Smooth muscle cell (in vitro differentiated cells): ENCODE data around the gene BCKDK. TPM values are rescaled to one million over a fixed set of nuclear protein-coding genes. Genes with fewer than 3 reads are reported as not detected.
A peak's percentile ranks its signal among the peaks of the same experiment; 100 is the strongest.

Experiments
- DNase-seq: peaks from one replicate; lab custom pipeline; 2025; ENCODE audit not compliant: unreplicated experiment; lab: John Stamatoyannopoulos, UW
- H2AFZ ChIP-seq: fragments of 200-600 bp; sonication (generic); 2 replicates; pipeline ENCODE4 v1.6.0; 2016; ENCODE audit warnings: antibody characterized with exemption, low read depth, mild to moderate bottlenecking
- H3F3A ChIP-seq: fragments of 200-600 bp; sonication (generic); 2 replicates; pipeline ENCODE4 v1.6.0; 2017; ENCODE audit warnings: antibody characterized with exemption, low read depth
- H3K27ac ChIP-seq: fragments of 200-600 bp; sonication (generic); 2 replicates; pipeline ENCODE4 v1.5.1; 2016; ENCODE audit warnings: low read depth, mild to moderate bottlenecking
- H3K27me3 ChIP-seq: fragments of 200-600 bp; sonication (generic); 2 replicates; pipeline ENCODE4 v1.6.1; 2016; ENCODE audit warnings: low read depth, mild to moderate bottlenecking
- H3K36me3 ChIP-seq: fragments of 200-600 bp; sonication (generic); 2 replicates; pipeline ENCODE4 v1.5.1; 2016; ENCODE audit warnings: low read depth
- H3K4me1 ChIP-seq: fragments of 200-600 bp; sonication (generic); 2 replicates; pipeline ENCODE4 v1.5.1; 2016; ENCODE audit warnings: low read depth
- H3K4me2 ChIP-seq: fragments of 200-600 bp; sonication (generic); 2 replicates; pipeline ENCODE4 v1.6.0; 2016; ENCODE audit warnings: mild to moderate bottlenecking
- H3K4me3 ChIP-seq: fragments of 200-600 bp; sonication (generic); 2 replicates; pipeline ENCODE4 v1.5.1; 2016; ENCODE audit warnings: mild to moderate bottlenecking
- H3K79me2 ChIP-seq: fragments of 200-600 bp; sonication (generic); 2 replicates; pipeline ENCODE4 v1.6.0; 2016; ENCODE audit warnings: low read depth, mild to moderate bottlenecking
- H3K9ac ChIP-seq: fragments of 200-600 bp; sonication (generic); 2 replicates; pipeline ENCODE4 v1.6.0; 2016; ENCODE audit warnings: low read depth
- H3K9me3 ChIP-seq: fragments of 200-600 bp; sonication (generic); replicated peaks from 2 replicates; pipeline ENCODE4 v1.5.1; 2016; ENCODE audit warnings: low read depth
- H4K20me1 ChIP-seq: fragments of 200-600 bp; sonication (generic); 2 replicates; pipeline ENCODE4 v1.6.0; 2016; ENCODE audit warnings: low read depth
- WGBS: methylation state at CpG from one replicate; pipeline ENCODE4 v1.1.7; 2016; ENCODE audit warnings: low lambda C conversion rate; 5-methylcytosine and 5-hydroxymethylcytosine counted together
- polyA plus RNA-seq: library from polyadenylated mRNA; unstranded; fragments of >200 nt; fragmentation: Nextera tagmentation; extraction: Ambion mirVana; gene quantifications from 2 replicates; pipeline ENCODE4 v1.2.1, GENCODE V29; 2016
- total RNA-seq: library from RNA; depleted of rRNA; stranded (reverse); fragments of >200 nt; gene quantifications from 2 replicates; pipeline ENCODE4 v1.2.3, GENCODE V29; 2014
- TF ChIP-seq, protein P1 (sequence below): fragments of 200-600 bp; sonication (generic); IDR thresholded peaks from 2 replicates; pipeline ENCODE4 v1.5.1; 2017; ENCODE audit warnings: borderline replicate concordance, mild to moderate bottlenecking, antibody characterized with exemption; ENCODE audit not compliant: insufficient read depth, poor library complexity, severe bottlenecking

BCKDK gene
- total RNA-seq (32.1 and 40.5 TPM in 2 replicates), polyA plus RNA-seq (82.6 and 87.9 TPM in 2 replicates)

DNA sequence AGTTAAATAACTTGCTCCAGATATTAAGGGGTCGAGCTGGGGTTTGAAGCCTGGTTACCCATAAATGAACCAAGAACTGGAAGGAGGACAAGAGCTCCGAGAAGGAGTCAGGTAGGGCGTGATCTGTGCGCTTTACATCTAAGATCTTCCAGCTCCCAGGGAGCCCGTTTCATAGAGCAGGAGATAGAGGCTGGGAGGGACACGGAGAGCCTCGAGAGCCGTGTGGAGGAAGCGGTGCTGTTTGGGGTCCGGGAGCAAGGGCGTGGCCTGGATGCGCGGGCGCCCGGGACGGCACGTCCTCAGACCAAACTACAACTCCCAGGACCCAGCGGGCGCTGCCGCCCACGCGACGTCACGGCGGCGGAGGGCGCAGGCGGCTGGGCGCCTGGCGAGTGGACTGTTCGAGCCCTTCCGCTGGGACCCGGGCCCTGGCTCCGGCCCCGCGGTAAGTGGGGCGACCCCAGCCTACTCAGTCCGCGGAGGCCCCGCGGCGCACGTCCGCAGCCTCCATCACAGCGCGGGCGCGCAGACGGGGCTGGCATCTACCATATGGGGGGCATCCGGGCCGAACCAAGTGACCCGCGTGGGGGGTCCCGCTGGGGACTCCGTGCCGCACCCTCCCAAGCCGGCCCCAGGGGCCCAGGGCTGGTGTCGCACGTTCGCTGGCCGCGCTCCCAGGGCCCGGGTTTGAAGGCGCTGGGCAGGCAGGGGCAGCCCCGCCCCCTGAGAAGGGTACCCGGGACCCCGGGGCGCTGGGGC is at the start of gene BCKDK:
Gene BCKDK (plus strand): TSS at position 352 of the 759 bp plus-strand sequence. CDS start 838 bp downstream, outside the sequence.
- TF ChIP-seq, protein P1, sequence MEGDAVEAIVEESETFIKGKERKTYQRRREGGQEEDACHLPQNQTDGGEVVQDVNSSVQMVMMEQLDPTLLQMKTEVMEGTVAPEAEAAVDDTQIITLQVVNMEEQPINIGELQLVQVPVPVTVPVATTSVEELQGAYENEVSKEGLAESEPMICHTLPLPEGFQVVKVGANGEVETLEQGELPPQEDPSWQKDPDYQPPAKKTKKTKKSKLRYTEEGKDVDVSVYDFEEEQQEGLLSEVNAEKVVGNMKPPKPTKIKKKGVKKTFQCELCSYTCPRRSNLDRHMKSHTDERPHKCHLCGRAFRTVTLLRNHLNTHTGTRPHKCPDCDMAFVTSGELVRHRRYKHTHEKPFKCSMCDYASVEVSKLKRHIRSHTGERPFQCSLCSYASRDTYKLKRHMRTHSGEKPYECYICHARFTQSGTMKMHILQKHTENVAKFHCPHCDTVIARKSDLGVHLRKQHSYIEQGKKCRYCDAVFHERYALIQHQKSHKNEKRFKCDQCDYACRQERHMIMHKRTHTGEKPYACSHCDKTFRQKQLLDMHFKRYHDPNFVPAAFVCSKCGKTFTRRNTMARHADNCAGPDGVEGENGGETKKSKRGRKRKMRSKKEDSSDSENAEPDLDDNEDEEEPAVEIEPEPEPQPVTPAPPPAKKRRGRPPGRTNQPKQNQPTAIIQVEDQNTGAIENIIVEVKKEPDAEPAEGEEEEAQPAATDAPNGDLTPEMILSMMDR: no peak
- Histone ChIP-seq H3K27ac (no peak within 1 kb of the TSS), H3K36me3 (no peaks in the 10 kb centered on the region), H3K4me2 (peak within 1 kb of the TSS; percentile 97), H3K4me3 (peak within 1 kb of the TSS; percentile 91), H2AFZ (peak within 1 kb of the TSS; percentile 75), H3K9ac (peak within 1 kb of the TSS; percentile 79), H4K20me1 (no peaks in the 10 kb centered on the region), H3K4me1 (peaks cover 4% of the 10 kb centered on the region), H3K27me3 (no peaks in the 10 kb centered on the region), H3F3A (no peaks in the 10 kb centered on the region), H3K79me2 (peaks cover 15% of the 10 kb centered on the region), H3K9me3 (no peaks in the 10 kb centered on the region)
- DNase-seq: peak; percentile 15
- WGBS: 5% methylated on average over 67 of the region's 68 CpGs

DNA sequence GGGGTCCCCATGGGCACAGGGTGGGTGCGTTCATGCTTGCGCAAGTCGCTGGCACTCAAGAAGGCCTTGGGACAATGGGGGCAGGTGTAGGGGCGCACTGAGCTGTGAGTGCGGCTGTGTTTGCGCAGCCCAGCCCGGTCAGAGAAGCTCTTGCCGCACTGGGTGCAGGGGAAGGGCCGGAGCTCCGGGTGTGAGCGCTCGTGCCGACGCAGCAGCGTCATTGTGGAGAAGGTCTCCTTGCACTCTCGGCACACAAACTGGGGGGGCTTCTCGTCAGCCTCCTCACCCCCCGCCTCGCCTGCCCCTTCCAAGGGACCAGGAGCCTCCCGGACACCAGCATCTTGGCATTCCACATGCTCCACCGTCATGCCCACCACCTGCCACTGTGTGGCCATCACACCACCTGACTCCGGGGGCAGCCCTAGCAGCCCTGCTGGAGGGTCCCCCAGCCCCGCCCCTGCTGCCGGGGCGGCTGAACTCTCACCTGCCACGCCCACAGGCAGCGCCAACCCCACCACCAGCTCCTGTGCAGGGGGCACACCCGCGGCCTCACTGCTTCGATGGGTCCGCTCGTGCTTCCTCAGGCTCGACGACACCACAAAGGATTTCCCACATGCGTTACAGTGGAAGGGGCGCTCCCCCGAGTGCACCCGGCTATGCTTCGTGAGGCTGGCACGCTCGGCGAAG is 46.9 kb upstream of the BCKDK start:
- Histone ChIP-seq H2AFZ (no peak overlapping the region), H3K4me1 (peaks cover 4% of the 10 kb centered on the region), H3K9me3 (no peaks in the 10 kb centered on the region), H3K27me3 (no peaks in the 10 kb centered on the region), H3K9ac (no peak overlapping the region), H3K79me2 (peaks cover 9% of the 10 kb centered on the region), H3K4me3 (no peak overlapping the region), H4K20me1 (peaks cover 2% of the 10 kb centered on the region), H3F3A (peaks cover 14% of the 10 kb centered on the region), H3K36me3 (no peaks in the 10 kb centered on the region), H3K4me2 (no peak overlapping the region), H3K27ac (no peak overlapping the region)
- TF ChIP-seq, protein P1: no peak
- 97% methylated on average over 35 of the region's 42 CpGs for WGBS
- no peak for DNase-seq

DNA sequence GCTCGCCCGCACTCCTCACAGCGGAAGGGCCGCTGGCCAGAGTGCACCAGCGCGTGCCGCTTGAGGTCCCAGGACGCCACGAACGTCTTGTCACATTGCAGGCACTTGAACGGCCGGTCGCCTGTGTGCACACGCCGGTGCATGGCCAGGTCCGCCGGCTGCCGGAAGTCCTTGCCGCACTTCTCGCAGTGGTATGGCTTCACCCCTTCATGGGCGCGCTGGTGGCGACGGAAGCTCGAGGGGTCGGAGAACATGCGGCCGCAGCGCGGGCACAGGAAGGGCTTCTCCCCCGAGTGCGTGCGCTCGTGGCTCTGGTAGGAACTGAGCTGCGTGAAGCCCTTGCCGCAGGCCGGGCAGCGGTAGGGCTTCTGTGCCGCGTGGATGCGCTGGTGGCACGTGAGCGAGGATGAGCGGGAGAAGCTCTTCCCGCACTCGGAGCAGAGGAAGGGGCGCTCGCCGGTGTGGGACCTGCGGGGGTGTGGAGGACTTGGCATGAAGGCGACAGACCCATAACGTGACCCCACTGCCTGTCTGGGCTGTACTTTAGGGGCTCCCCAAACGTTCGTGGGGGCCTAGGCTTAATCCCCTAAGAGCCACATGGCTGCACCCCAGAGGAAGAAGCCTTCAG is 46.3 kb upstream of the BCKDK start:
- no peak overlapping the region for H3K27ac ChIP-seq
- no peak overlapping the region for H3K4me2 ChIP-seq
- no peak overlapping the region for H3K9ac ChIP-seq
- no peak for DNase-seq
- H3F3A ChIP-seq: peaks cover 14% of the 10 kb centered on the region
- no peaks in the 10 kb centered on the region for H3K36me3 ChIP-seq
- WGBS: 98% methylated on average over 53 of the region's 54 CpGs
- peaks cover 4% of the 10 kb centered on the region for H3K4me1 ChIP-seq
- H2AFZ ChIP-seq: no peak overlapping the region
- H3K9me3 ChIP-seq: no peaks in the 10 kb centered on the region
- peaks cover 4% of the 10 kb centered on the region for H4K20me1 ChIP-seq
- TF ChIP-seq, protein P1: no peak
- H3K79me2 ChIP-seq: peaks cover 9% of the 10 kb centered on the region
- no peak overlapping the region for H3K4me3 ChIP-seq
- no peaks in the 10 kb centered on the region for H3K27me3 ChIP-seq
